Measurements from ENCODE around the gene NPHP4.

Gene NPHP4

GRCh38 chr1:5915587-5916571 lies 76.3 kb downstream of the NPHP4 start:
- Histone ChIP-seq H3K27ac (ENCODE audit: low read depth, low read length) (no peak overlapping the region), H3K9me3 (ENCODE audit: low read length) (no peaks in the 10 kb centered on the region), H3K36me3 (ENCODE audit: insufficient read depth, low read length) (no peaks in the 10 kb centered on the region), H3K4me3 (ENCODE audit: low read depth in 1 of 2, low read length in 2 of 2) (no peak overlapping the region), H3K27me3 (ENCODE audit: control insufficient read depth in 1 of 2, insufficient read depth in 2 of 2, low read length in 2 of 2) (no peaks in the 10 kb centered on the region), H3K4me1 (ENCODE audit: insufficient read depth, low read length) (no peaks in the 10 kb centered on the region), H3K9ac (ENCODE audit: low read length) (no peak overlapping the region)

GRCh38 chr1:5914676-5915365 lies 77.4 kb downstream of the NPHP4 start:
- Histone ChIP-seq H3K27ac (ENCODE audit: low read depth, low read length) (no peak overlapping the region), H3K9ac (ENCODE audit: low read length) (no peak overlapping the region), H3K9me3 (ENCODE audit: low read length) (no peaks in the 10 kb centered on the region), H3K4me1 (ENCODE audit: insufficient read depth, low read length) (no peaks in the 10 kb centered on the region), H3K4me3 (ENCODE audit: low read depth in 1 of 2, low read length in 2 of 2) (no peak overlapping the region), H3K27me3 (ENCODE audit: control insufficient read depth in 1 of 2, insufficient read depth in 2 of 2, low read length in 2 of 2) (no peaks in the 10 kb centered on the region), H3K36me3 (ENCODE audit: insufficient read depth, low read length) (no peaks in the 10 kb centered on the region)

GRCh38 chr1:5913876-5914275 lies 78.3 kb downstream of the NPHP4 start:
- Histone ChIP-seq H3K4me3 (ENCODE audit: low read depth in 1 of 2, low read length in 2 of 2) (no peak overlapping the region), H3K36me3 (ENCODE audit: insufficient read depth, low read length) (no peaks in the 10 kb centered on the region), H3K9ac (ENCODE audit: low read length) (no peak overlapping the region), H3K27me3 (ENCODE audit: control insufficient read depth in 1 of 2, insufficient read depth in 2 of 2, low read length in 2 of 2) (no peaks in the 10 kb centered on the region), H3K9me3 (ENCODE audit: low read length) (no peaks in the 10 kb centered on the region), H3K27ac (ENCODE audit: low read depth, low read length) (no peak overlapping the region), H3K4me1 (ENCODE audit: insufficient read depth, low read length) (no peaks in the 10 kb centered on the region)

GRCh38 chr1:5913078-5913845 lies 79.0 kb downstream of the NPHP4 start:
- Histone ChIP-seq H3K9me3 (ENCODE audit: low read length) (no peaks in the 10 kb centered on the region), H3K36me3 (ENCODE audit: insufficient read depth, low read length) (no peaks in the 10 kb centered on the region), H3K27me3 (ENCODE audit: control insufficient read depth in 1 of 2, insufficient read depth in 2 of 2, low read length in 2 of 2) (no peaks in the 10 kb centered on the region), H3K4me1 (ENCODE audit: insufficient read depth, low read length) (no peaks in the 10 kb centered on the region), H3K4me3 (ENCODE audit: low read depth in 1 of 2, low read length in 2 of 2) (no peak overlapping the region), H3K27ac (ENCODE audit: low read depth, low read length) (no peak overlapping the region), H3K9ac (ENCODE audit: low read length) (no peak overlapping the region)

GRCh38 chr1:5911871-5912271 lies 80.4 kb downstream of the NPHP4 start:
- H3K9ac ChIP-seq (ENCODE audit: low read length), result no peak overlapping the region
- H3K27me3 ChIP-seq (ENCODE audit: control insufficient read depth in 1 of 2, insufficient read depth in 2 of 2, low read length in 2 of 2), result no peaks in the 10 kb centered on the region
- H3K9me3 ChIP-seq (ENCODE audit: low read length), result no peaks in the 10 kb centered on the region
- no peaks in the 10 kb centered on the region for H3K36me3 ChIP-seq (ENCODE audit: insufficient read depth, low read length)
- H3K27ac ChIP-seq (ENCODE audit: low read depth, low read length), result no peak overlapping the region
- H3K4me1 ChIP-seq (ENCODE audit: insufficient read depth, low read length), result no peaks in the 10 kb centered on the region
- no peak overlapping the region for H3K4me3 ChIP-seq (ENCODE audit: low read depth in 1 of 2, low read length in 2 of 2)

- Histone ChIP-seq H3K4me1 (ENCODE audit: insufficient read depth, low read length) (no peaks in the 10 kb centered on the region), H3K9ac (ENCODE audit: low read length) (no peak overlapping the region), H3K36me3 (ENCODE audit: insufficient read depth, low read length) (no peaks in the 10 kb centered on the region), H3K27me3 (ENCODE audit: control insufficient read depth in 1 of 2, insufficient read depth in 2 of 2, low read length in 2 of 2) (no peaks in the 10 kb centered on the region), H3K9me3 (ENCODE audit: low read length) (no peaks in the 10 kb centered on the region), H3K27ac (ENCODE audit: low read depth, low read length) (no peak overlapping the region), H3K4me3 (ENCODE audit: low read depth in 1 of 2, low read length in 2 of 2) (no peak overlapping the region)
Observed at GRCh38 chr1:5911157-5911556, 81.1 kb downstream of the NPHP4 start.

- Histone ChIP-seq H3K27me3 (ENCODE audit: control insufficient read depth in 1 of 2, insufficient read depth in 2 of 2, low read length in 2 of 2) (no peaks in the 10 kb centered on the region), H3K4me3 (ENCODE audit: low read depth in 1 of 2, low read length in 2 of 2) (no peak overlapping the region), H3K9me3 (ENCODE audit: low read length) (no peaks in the 10 kb centered on the region), H3K36me3 (ENCODE audit: insufficient read depth, low read length) (no peaks in the 10 kb centered on the region), H3K4me1 (ENCODE audit: insufficient read depth, low read length) (no peaks in the 10 kb centered on the region), H3K27ac (ENCODE audit: low read depth, low read length) (no peak overlapping the region), H3K9ac (ENCODE audit: low read length) (no peak overlapping the region)
Observed at GRCh38 chr1:5910666-5911065, 81.6 kb downstream of the NPHP4 start.

GRCh38 chr1:5910276-5910620 lies 82.0 kb downstream of the NPHP4 start:
- Histone ChIP-seq H3K36me3 (ENCODE audit: insufficient read depth, low read length) (peaks cover under 1% of the 10 kb centered on the region), H3K27me3 (ENCODE audit: control insufficient read depth in 1 of 2, insufficient read depth in 2 of 2, low read length in 2 of 2) (no peaks in the 10 kb centered on the region), H3K27ac (ENCODE audit: low read depth, low read length) (no peak overlapping the region), H3K4me3 (ENCODE audit: low read depth in 1 of 2, low read length in 2 of 2) (no peak overlapping the region), H3K9me3 (ENCODE audit: low read length) (no peaks in the 10 kb centered on the region), H3K9ac (ENCODE audit: low read length) (no peak overlapping the region), H3K4me1 (ENCODE audit: insufficient read depth, low read length) (no peaks in the 10 kb centered on the region)

- no peaks in the 10 kb centered on the region for H3K27me3 ChIP-seq (ENCODE audit: control insufficient read depth in 1 of 2, insufficient read depth in 2 of 2, low read length in 2 of 2)
- H3K36me3 ChIP-seq (ENCODE audit: insufficient read depth, low read length), result peaks cover 6% of the 10 kb centered on the region
- H3K9me3 ChIP-seq (ENCODE audit: low read length), result no peaks in the 10 kb centered on the region
- no peaks in the 10 kb centered on the region for H3K4me1 ChIP-seq (ENCODE audit: insufficient read depth, low read length)
- H3K4me3 ChIP-seq (ENCODE audit: low read depth in 1 of 2, low read length in 2 of 2), result no peak overlapping the region
- no peak overlapping the region for H3K27ac ChIP-seq (ENCODE audit: low read depth, low read length)
- H3K9ac ChIP-seq (ENCODE audit: low read length), result no peak overlapping the region
Observed at GRCh38 chr1:5909576-5910275, 82.5 kb downstream of the NPHP4 start.

- H3K36me3 ChIP-seq (ENCODE audit: insufficient read depth, low read length), result peaks cover 11% of the 10 kb centered on the region
- no peaks in the 10 kb centered on the region for H3K9me3 ChIP-seq (ENCODE audit: low read length)
- H3K4me1 ChIP-seq (ENCODE audit: insufficient read depth, low read length), result no peaks in the 10 kb centered on the region
- H3K9ac ChIP-seq (ENCODE audit: low read length), result no peak overlapping the region
- no peak overlapping the region for H3K27ac ChIP-seq (ENCODE audit: low read depth, low read length)
- no peak overlapping the region for H3K4me3 ChIP-seq (ENCODE audit: low read depth in 1 of 2, low read length in 2 of 2)
- no peaks in the 10 kb centered on the region for H3K27me3 ChIP-seq (ENCODE audit: control insufficient read depth in 1 of 2, insufficient read depth in 2 of 2, low read length in 2 of 2)
Observed at GRCh38 chr1:5908461-5909375, 83.5 kb downstream of the NPHP4 start.
